SK-N-MC (cell line): ENCODE results near the gene CLASP1.

Experiments used
- EZH2 ChIP-seq: fragments of 200-600 bp; sonication (generic); IDR thresholded peaks from one replicate; pipeline ENCODE4 v1.6.1; 2017; ENCODE audit warnings: antibody characterized with exemption
- FOXP2 ChIP-seq: optimal IDR thresholded peaks from 2 replicates; pipeline ENCODE3; 2011; ENCODE audit warnings: mild to moderate bottlenecking, moderate library complexity; ENCODE audit not compliant: insufficient read depth; ENCODE audit errors: extremely low read length, control extremely low read depth
- POLR2AphosphoS5 ChIP-seq: IDR thresholded peaks from 2 replicates; pipeline ENCODE4 v1.6.1; 2012; ENCODE audit warnings: mild to moderate bottlenecking, low read depth, low read length, borderline replicate concordance

- TF ChIP-seq POLR2AphosphoS5 (no peak), EZH2 (no peak), FOXP2 (no peak)
These were observed 230.7 kb downstream of the CLASP1 start for GRCh38 chr2:121418494-121419058.
